HepG2 (cell line): Measurements from ENCODE around the gene LLGL1. TPM values are rescaled to one million over a fixed set of nuclear protein-coding genes. Genes with fewer than 3 reads are reported as not detected.

Source experiments
- ATAC-seq: fragments of 200-7000 bp; cut with Tn5 transposase; 3 replicates; pipeline ENCODE4 v1.9.1; 2020; ENCODE audit warnings: mild to moderate bottlenecking, moderate library complexity
- BruUV-seq: library from RNA; stranded (reverse); fragments of 400-500 nt; replicated peaks from 2 replicates; lab custom pipeline; 2021; lab: Mats Ljungman, UMichigan
- CTCF ChIA-PET: fragments of 300-600 bp; formaldehyde crosslinking; extraction: SDS; loops from one replicate; lab custom pipeline; 2021; ENCODE audit warnings: low total read pairs, inconsistent platforms, low intra/inter-chr PET ratio; lab: Yijun Ruan, JAX
- POLR2A ChIA-PET: fragments of 350-600 bp; sonication (Branson Sonifier 250); formaldehyde crosslinking; loops from one replicate; lab custom pipeline; 2020; ENCODE audit warnings: antibody characterized with exemption, inconsistent platforms; lab: Yijun Ruan, JAX
- DNase-seq: peaks from one replicate; pipeline ENCODE4 v3.0.0-alpha.2; 2015; ENCODE audit warnings: low spot score
- FAIRE-seq: peaks from 3 replicates; lab custom pipeline; 2011; peaks lifted over from hg19 to GRCh38; lab: Jason Lieb, UNC
- H2AFZ ChIP-seq: one replicate; pipeline ENCODE4 v1.6.1; 2011; ENCODE audit warnings: low read length, inconsistent platforms
- H3K27ac ChIP-seq: fragments of 300-600 bp; 3 replicates; pipeline ENCODE4 v1.8.0; 2011; ENCODE audit warnings: mixed run types, mild to moderate bottlenecking, mixed read lengths, low read length, inconsistent platforms; ENCODE audit not compliant: insufficient read depth; ENCODE audit errors: extremely low read length
- H3K27me3 ChIP-seq, 2 experiments: fragments of 200-600 bp in 1 of 2; 2 replicates in 1 of 2; 3 replicates in 1 of 2; pipeline versions ENCODE4 v1.6.0 to v1.8.0; 2011; ENCODE audit warnings: low read length in 2 of 2, mild to moderate bottlenecking in 2 of 2, moderate library complexity in 2 of 2, inconsistent platforms in 1 of 2; ENCODE audit not compliant: insufficient read depth in 2 of 2, control insufficient read depth in 1 of 2
- H3K36me3 ChIP-seq, 2 experiments: fragments of 200-600 bp in 1 of 2; replicated peaks in 1 of 2; 2 replicates in 1 of 2; 3 replicates in 1 of 2; pipeline versions ENCODE4 v1.5.1 to v1.8.0; 2011; ENCODE audit warnings: low read length in 2 of 2, inconsistent platforms in 1 of 2; ENCODE audit not compliant: insufficient read depth in 2 of 2, control insufficient read depth in 1 of 2
- H3K4me1 ChIP-seq: 2 replicates; pipeline ENCODE4 v1.5.1; 2012; ENCODE audit warnings: low read length, inconsistent platforms; ENCODE audit not compliant: insufficient read depth
- H3K4me2 ChIP-seq: 2 replicates; pipeline ENCODE4 v1.6.0; 2011; ENCODE audit warnings: low read depth, low read length, inconsistent platforms
- H3K4me3 ChIP-seq, 3 experiments: fragments of 200-600 bp in 1 of 3; sonication (generic), shearing (Covaris generic) in 1 of 3; replicated peaks in 1 of 3; 2 replicates each; pipeline ENCODE4 v1.5.1; 2011 to 2016; ENCODE audit warnings: low read length in 3 of 3, inconsistent platforms in 2 of 3, low read depth in 2 of 3, mild to moderate bottlenecking in 2 of 3, control low read depth in 1 of 3, mixed read lengths in 1 of 3; ENCODE audit not compliant: insufficient read depth in 1 of 3
- H3K79me2 ChIP-seq: one replicate; pipeline ENCODE4 v1.6.1; 2011; ENCODE audit warnings: low read length, inconsistent platforms; ENCODE audit not compliant: insufficient read depth
- H3K9ac ChIP-seq: 2 replicates; pipeline ENCODE4 v1.6.0; 2011; ENCODE audit warnings: mild to moderate bottlenecking, low read depth, low read length, inconsistent platforms; ENCODE audit not compliant: insufficient read depth
- H3K9me3 ChIP-seq: 2 replicates; pipeline ENCODE4 v1.5.1; 2012; ENCODE audit warnings: mild to moderate bottlenecking, low read length
- H4K20me1 ChIP-seq: 2 replicates; pipeline ENCODE4 v1.6.0; 2011; ENCODE audit warnings: inconsistent platforms, mild to moderate bottlenecking, low read length, moderate library complexity; ENCODE audit not compliant: insufficient read depth
- MTA1 ChIP-seq: sonication (generic); formaldehyde crosslinking; IDR thresholded peaks from 2 replicates; pipeline ENCODE4 v1.4.0; 2020; ENCODE audit warnings: missing genetic modification reagents, mild to moderate bottlenecking, borderline replicate concordance
- TAF1 ChIP-seq: sonication (generic); formaldehyde crosslinking; IDR thresholded peaks from 2 replicates; pipeline ENCODE4 v1.4.0; 2020; ENCODE audit warnings: missing genetic modification reagents
- WGBS: methylation state at CpG from one replicate; pipeline ENCODE4 v1.1.6; 2017; ENCODE audit warnings: low lambda C conversion rate; 5-methylcytosine and 5-hydroxymethylcytosine counted together
- in situ Hi-C: cut with HindIII; loops from 2 replicates; pipeline ENCODE4 v1.10.0; 2017; ENCODE audit warnings: low pct_unique_long_range_greater_than_20kb; ENCODE audit not compliant: extremely low pct_ligation_motif_present
- intact Hi-C: fragments of 100-400 bp; cut with micrococcal nuclease; formaldehyde crosslinking; loops from one replicate; pipeline ENCODE4 v1.10.0; 2022; ENCODE audit not compliant: unreplicated experiment
- polyA plus RNA-seq, 8 experiments: library from polyadenylated mRNA; depleted of rRNA in 3 of 8; stranded (reverse) in 7 of 8; unstranded in 1 of 8; fragments of >200 nt; fragmentation: Illumina TruSeq in 4 of 8; extraction: Trizol in 4 of 8; gene quantifications; 2 replicates each; pipeline versions ENCODE4 v1.2.1 to v1.2.3, GENCODE V29; 2011 to 2016; ENCODE audit warnings: low read depth in 4 of 8, missing spikeins in 1 of 8, mixed read lengths in 1 of 8; ENCODE audit not compliant: insufficient read depth in 1 of 8
- total RNA-seq, 5 experiments: library from RNA; depleted of rRNA; stranded (reverse); fragments of >200 nt; fragmentation: Illumina TruSeq; extraction: Trizol; gene quantifications; 2 replicates each; pipeline ENCODE4 v1.2.3, GENCODE V29; 2016; ENCODE audit warnings: low read depth in 1 of 5
- TF ChIP-seq, protein P1 (sequence below): sonication (generic); formaldehyde crosslinking; IDR thresholded peaks from 2 replicates; pipeline ENCODE4 v1.4.0; 2020; ENCODE audit warnings: missing genetic modification reagents
- TF ChIP-seq, protein P2 (sequence below): sonication (generic); formaldehyde crosslinking; IDR thresholded peaks from 2 replicates; pipeline ENCODE4 v1.5.0; 2020; ENCODE audit warnings: mild to moderate bottlenecking, missing genetic modification reagents, moderate library complexity

The LLGL1 gene
- total and polyA plus RNA-seq, 2 of the 13 experiments (the other 11 are each of a cell fraction or from before 2014, with no cell fraction given) = 15.0 to 15.3 TPM

DNA sequence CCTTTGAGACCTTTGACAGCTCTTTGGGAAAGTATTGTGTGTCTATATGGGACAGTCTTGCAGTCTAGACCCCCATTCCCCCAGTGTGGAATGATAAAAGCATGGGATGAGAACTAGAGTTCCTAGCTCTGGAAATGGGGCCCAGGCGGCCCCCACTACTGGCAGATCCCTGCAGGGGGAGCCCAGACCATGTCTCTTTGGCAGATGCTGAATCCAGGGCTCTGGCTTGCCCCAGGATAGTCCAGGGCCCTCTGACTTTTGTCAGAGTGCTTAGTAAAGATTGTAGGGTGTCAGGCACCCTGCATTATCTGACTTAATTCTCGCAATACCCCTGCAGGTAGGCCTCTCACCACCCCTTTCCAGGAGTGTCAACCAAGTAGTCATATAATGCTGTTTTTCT lies 33.5 kb upstream of the LLGL1 start:
- no peak for TF ChIP-seq MTA1 (CRISPR knock-in tag)
- TF ChIP-seq, protein P1, sequence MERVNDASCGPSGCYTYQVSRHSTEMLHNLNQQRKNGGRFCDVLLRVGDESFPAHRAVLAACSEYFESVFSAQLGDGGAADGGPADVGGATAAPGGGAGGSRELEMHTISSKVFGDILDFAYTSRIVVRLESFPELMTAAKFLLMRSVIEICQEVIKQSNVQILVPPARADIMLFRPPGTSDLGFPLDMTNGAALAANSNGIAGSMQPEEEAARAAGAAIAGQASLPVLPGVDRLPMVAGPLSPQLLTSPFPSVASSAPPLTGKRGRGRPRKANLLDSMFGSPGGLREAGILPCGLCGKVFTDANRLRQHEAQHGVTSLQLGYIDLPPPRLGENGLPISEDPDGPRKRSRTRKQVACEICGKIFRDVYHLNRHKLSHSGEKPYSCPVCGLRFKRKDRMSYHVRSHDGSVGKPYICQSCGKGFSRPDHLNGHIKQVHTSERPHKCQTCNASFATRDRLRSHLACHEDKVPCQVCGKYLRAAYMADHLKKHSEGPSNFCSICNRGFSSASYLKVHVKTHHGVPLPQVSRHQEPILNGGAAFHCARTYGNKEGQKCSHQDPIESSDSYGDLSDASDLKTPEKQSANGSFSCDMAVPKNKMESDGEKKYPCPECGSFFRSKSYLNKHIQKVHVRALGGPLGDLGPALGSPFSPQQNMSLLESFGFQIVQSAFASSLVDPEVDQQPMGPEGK (CRISPR knock-in tag) = peak; percentile 34; the same call in 1 of the 2 replicates
- TF ChIP-seq TAF1 (CRISPR knock-in tag) = no peak
- TF ChIP-seq, protein P2, sequence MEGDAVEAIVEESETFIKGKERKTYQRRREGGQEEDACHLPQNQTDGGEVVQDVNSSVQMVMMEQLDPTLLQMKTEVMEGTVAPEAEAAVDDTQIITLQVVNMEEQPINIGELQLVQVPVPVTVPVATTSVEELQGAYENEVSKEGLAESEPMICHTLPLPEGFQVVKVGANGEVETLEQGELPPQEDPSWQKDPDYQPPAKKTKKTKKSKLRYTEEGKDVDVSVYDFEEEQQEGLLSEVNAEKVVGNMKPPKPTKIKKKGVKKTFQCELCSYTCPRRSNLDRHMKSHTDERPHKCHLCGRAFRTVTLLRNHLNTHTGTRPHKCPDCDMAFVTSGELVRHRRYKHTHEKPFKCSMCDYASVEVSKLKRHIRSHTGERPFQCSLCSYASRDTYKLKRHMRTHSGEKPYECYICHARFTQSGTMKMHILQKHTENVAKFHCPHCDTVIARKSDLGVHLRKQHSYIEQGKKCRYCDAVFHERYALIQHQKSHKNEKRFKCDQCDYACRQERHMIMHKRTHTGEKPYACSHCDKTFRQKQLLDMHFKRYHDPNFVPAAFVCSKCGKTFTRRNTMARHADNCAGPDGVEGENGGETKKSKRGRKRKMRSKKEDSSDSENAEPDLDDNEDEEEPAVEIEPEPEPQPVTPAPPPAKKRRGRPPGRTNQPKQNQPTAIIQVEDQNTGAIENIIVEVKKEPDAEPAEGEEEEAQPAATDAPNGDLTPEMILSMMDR (CRISPR knock-in tag) = peak; percentile 24; the same call in 1 of the 2 replicates
- intact Hi-C loops = no loop called here
- Histone ChIP-seq H3K4me3 (no peak overlapping the region), H3K27me3 (no peaks in the 10 kb centered on the region), H3K4me2 (0 out of 2 replicates have a peak overlapping the region, but pooled peaks have one; percentile 71), H3K9ac (no peak overlapping the region), H3K27ac (peak overlapping the region; percentile 67), H3K79me2 (peaks cover 90% of the 10 kb centered on the region), H3K4me1 (peaks cover 57% of the 10 kb centered on the region), H2AFZ (no peak overlapping the region), H3K36me3 (peaks cover 19 to 59% of the 10 kb centered on the region in 2 experiments), H4K20me1 (peaks cover 57% of the 10 kb centered on the region), H3K9me3 (no peaks in the 10 kb centered on the region)
- in situ Hi-C loops = no loop called here
- CTCF ChIA-PET = no interaction called here
- DNase-seq = no peak
- FAIRE-seq = no peak
- 90% methylated on average over 2 of the region's 2 CpGs for WGBS
- POLR2A ChIA-PET = interaction anchor here (1.0 to 2.1 kb wide), 3 partner anchors 8 to 11 kb away, joined by 4 to 13 read pairs (median 5); partner anchors contain the start of gene ALKBH5
- no TSS peak for BruUV-seq
- ATAC-seq = peak; percentile 56
